GM03348 (cell line): Measurements from ENCODE around the gene MBD3.

ENCODE experiments used
- DNase-seq: peaks from one replicate; pipeline ENCODE4 v3.0.0; 2012; ENCODE audit warnings: low spot score

The MBD3 gene

GRCh38 chr19:1571358-1571757 is 21.3 kb downstream of the MBD3 start:
- DNase-seq: no peak

- no peak for DNase-seq
These were observed 21.8 kb downstream of the MBD3 start for GRCh38 chr19:1570836-1571235.

- no peak for DNase-seq
These were observed 22.7 kb downstream of the MBD3 start for GRCh38 chr19:1569997-1570396.

- peak; percentile 99 for DNase-seq
These were observed 24.2 kb downstream of the MBD3 start, which contains the start of gene MEX3D for GRCh38 chr19:1568320-1569019. Gene MEX3D, minus strand, starts transcription at chr19:1568325. Its CDS starts 267 bp downstream, at chr19:1568058.

GRCh38 chr19:1567848-1568227 is 24.8 kb downstream of the MBD3 start:
- no peak for DNase-seq

- DNase-seq: peak; percentile 83
These were observed 25.4 kb downstream of the MBD3 start for GRCh38 chr19:1567116-1567847.

- DNase-seq: peak; percentile 96
These were observed 26.1 kb downstream of the MBD3 start for GRCh38 chr19:1566392-1567115.

GRCh38 chr19:1563251-1563650 is 29.4 kb downstream of the MBD3 start:
- DNase-seq: no peak

- no peak for DNase-seq
These were observed 31.3 kb downstream of the MBD3 start for GRCh38 chr19:1561236-1561842.

- DNase-seq: no peak
These were observed 32.3 kb downstream of the MBD3 start for GRCh38 chr19:1560286-1560882.

- DNase-seq: no peak
These were observed 34.1 kb downstream of the MBD3 start for GRCh38 chr19:1558552-1558951.

- no peak for DNase-seq
These were observed 36.1 kb downstream of the MBD3 start for GRCh38 chr19:1556390-1557070.

- no peak for DNase-seq
These were observed 36.9 kb downstream of the MBD3 start for GRCh38 chr19:1555487-1556389.

GRCh38 chr19:1554968-1555367 is 37.7 kb downstream of the MBD3 start:
- no peak for DNase-seq

GRCh38 chr19:1553415-1553814 is 39.2 kb downstream of the MBD3 start:
- no peak for DNase-seq

- no peak for DNase-seq
These were observed 41.3 kb downstream of the MBD3 start for GRCh38 chr19:1551068-1552040.

GRCh38 chr19:1549332-1549945 is 43.2 kb downstream of the MBD3 start:
- DNase-seq: no peak

- no peak for DNase-seq
These were observed 52.2 kb downstream of the MBD3 start for GRCh38 chr19:1540365-1540925.
